Measurements from ENCODE around the gene HMOX2. TPM values are rescaled to one million over a fixed set of nuclear protein-coding genes. Genes with fewer than 3 reads are reported as not detected.

Gene HMOX2
- polyA plus RNA-seq, 1 donor (not counting 4 experiments of a cell fraction or from before 2014, with no cell fraction given): 167 TPM

GRCh38 chr16:4465977-4466779 is 10.0 kb upstream of the HMOX2 start:
- FAIRE-seq (no peak), DNase-seq (ENCODE audit: low read depth, low spot score) (no peak)
- dilution Hi-C loops (cut with MboI; ENCODE audit: extremely low pct_ligation_motif_present, low sequenced_read_pairs): no loop called here
- Histone ChIP-seq H3K4me1 (ENCODE audit: control insufficient read depth, extremely low read depth, insufficient read depth, low read length) (peaks cover 17% of the 10 kb centered on the region), H3K36me3 (ENCODE audit: control insufficient read depth in 2 of 2, extremely low read depth in 1 of 2, insufficient read depth in 2 of 2, low read length in 2 of 2) (peaks cover 19 to 23% of the 10 kb centered on the region in 2 experiments), H3K4me2 (ENCODE audit: control insufficient read depth, extremely low read depth, insufficient read depth, low read depth, low read length) (no peak overlapping the region), H3K27ac (ENCODE audit: control insufficient read depth, insufficient read depth, low read length) (no peak overlapping the region), H3K4me3 (ENCODE audit: control insufficient read depth in 2 of 3, extremely low read depth in 1 of 3, insufficient read depth in 2 of 3, low read depth in 1 of 3, low read length in 3 of 3) (no peak overlapping the region), H4K20me1 (ENCODE audit: control insufficient read depth, extremely low read depth, insufficient read depth, low read length) (no peaks in the 10 kb centered on the region), H2AFZ (ENCODE audit: control insufficient read depth, low read length) (no peak overlapping the region), H3K9ac (ENCODE audit: control insufficient read depth, extremely low read depth, insufficient read depth, low read length) (no peak overlapping the region), H3K27me3 (ENCODE audit: control insufficient read depth, extremely low read depth, insufficient read depth, low read length) (no peaks in the 10 kb centered on the region), H3K9me1 (ENCODE audit: control insufficient read depth, extremely low read depth, insufficient read depth, low read length) (no peaks in the 10 kb centered on the region), H3K9me3 (ENCODE audit: control insufficient read depth, low read depth, low read length) (no peaks in the 10 kb centered on the region), H3K79me2 (ENCODE audit: control insufficient read depth, insufficient read depth, low read length) (no peaks in the 10 kb centered on the region)
- TF ChIP-seq EZH2 (IDR thresholded peaks at IDR 0.05; ENCODE audit: low read length): no peak
- no peak for TF ChIP-seq CTCF (optimal IDR thresholded peaks at IDR 0.05 in 1 of 3, IDR thresholded peaks at IDR 0.05 in 1 of 3, conservative IDR thresholded peaks at IDR 0.05 in 1 of 3; ENCODE audit: extremely low read depth in 1 of 3, insufficient read depth in 2 of 3, low read length in 3 of 3)

- H3K4me2 ChIP-seq (ENCODE audit: control insufficient read depth, extremely low read depth, insufficient read depth, low read depth, low read length): no peak overlapping the region
- H3K4me3 ChIP-seq (ENCODE audit: control insufficient read depth in 2 of 3, extremely low read depth in 1 of 3, insufficient read depth in 2 of 3, low read depth in 1 of 3, low read length in 3 of 3): no peak overlapping the region
- TF ChIP-seq EZH2 (IDR thresholded peaks at IDR 0.05; ENCODE audit: low read length) (no peak), CTCF (optimal IDR thresholded peaks at IDR 0.05 in 1 of 3, IDR thresholded peaks at IDR 0.05 in 1 of 3, conservative IDR thresholded peaks at IDR 0.05 in 1 of 3; ENCODE audit: extremely low read depth in 1 of 3, insufficient read depth in 2 of 3, low read length in 3 of 3) (no peak)
- dilution Hi-C loops (cut with MboI; ENCODE audit: extremely low pct_ligation_motif_present, low sequenced_read_pairs): no loop called here
- H3K9ac ChIP-seq (ENCODE audit: control insufficient read depth, extremely low read depth, insufficient read depth, low read length): no peak overlapping the region
- peaks cover 17% of the 10 kb centered on the region for H3K4me1 ChIP-seq (ENCODE audit: control insufficient read depth, extremely low read depth, insufficient read depth, low read length)
- H3K27me3 ChIP-seq (ENCODE audit: control insufficient read depth, extremely low read depth, insufficient read depth, low read length): no peaks in the 10 kb centered on the region
- no peaks in the 10 kb centered on the region for H4K20me1 ChIP-seq (ENCODE audit: control insufficient read depth, extremely low read depth, insufficient read depth, low read length)
- no peaks in the 10 kb centered on the region for H3K9me1 ChIP-seq (ENCODE audit: control insufficient read depth, extremely low read depth, insufficient read depth, low read length)
- H3K36me3 ChIP-seq (ENCODE audit: control insufficient read depth in 2 of 2, extremely low read depth in 1 of 2, insufficient read depth in 2 of 2, low read length in 2 of 2): peaks cover 19% of the 10 kb centered on the region in 2 experiments
- H3K79me2 ChIP-seq (ENCODE audit: control insufficient read depth, insufficient read depth, low read length): peaks cover 3% of the 10 kb centered on the region
- H2AFZ ChIP-seq (ENCODE audit: control insufficient read depth, low read length): no peak overlapping the region
- H3K27ac ChIP-seq (ENCODE audit: control insufficient read depth, insufficient read depth, low read length): no peak overlapping the region
- H3K9me3 ChIP-seq (ENCODE audit: control insufficient read depth, low read depth, low read length): no peaks in the 10 kb centered on the region
- FAIRE-seq (no peak), DNase-seq (ENCODE audit: low read depth, low spot score) (no peak)
Observed at GRCh38 chr16:4467916-4468315, 8.3 kb upstream of the HMOX2 start.
